H9 (cell line): ENCODE measurements around the gene PAK5. TPM values are rescaled to one million over a fixed set of nuclear protein-coding genes. Genes with fewer than 3 reads are reported as not detected.

Experiments
- DNase-seq: peaks from one replicate; pipeline ENCODE4 v3.0.0-alpha.2; 2017
- H2AFZ ChIP-seq: one replicate; pipeline ENCODE4 v1.6.1; 2013; ENCODE audit warnings: mild to moderate bottlenecking, low read length, control low read depth, moderate library complexity
- H2AK5ac ChIP-seq: 2 replicates; pipeline ENCODE4 v1.6.1; 2013; ENCODE audit warnings: low read length, control low read depth, mixed read lengths; ENCODE audit not compliant: insufficient read length
- H2BK120ac ChIP-seq: one replicate; pipeline ENCODE4 v1.6.1; 2013; ENCODE audit warnings: low read depth, mild to moderate bottlenecking, low read length, control low read depth, inconsistent platforms; ENCODE audit not compliant: poor library complexity, severe bottlenecking
- H2BK12ac ChIP-seq: 2 replicates; pipeline ENCODE4 v1.6.1; 2013; ENCODE audit warnings: low read length, control low read depth, mixed read lengths, low read depth; ENCODE audit not compliant: insufficient read length
- H2BK15ac ChIP-seq: 2 replicates; pipeline ENCODE4 v1.6.1; 2013; ENCODE audit warnings: low read depth, low read length, control low read depth
- H2BK20ac ChIP-seq: one replicate; pipeline ENCODE4 v1.6.1; 2013; ENCODE audit warnings: low read depth, mild to moderate bottlenecking, low read length, control low read depth, inconsistent platforms; ENCODE audit not compliant: poor library complexity, severe bottlenecking
- H2BK5ac ChIP-seq: 2 replicates; pipeline ENCODE4 v1.6.1; 2013; ENCODE audit warnings: low read length, control low read depth, mixed read lengths; ENCODE audit not compliant: insufficient read length
- H3K14ac ChIP-seq: 2 replicates; pipeline ENCODE4 v1.6.1; 2013; ENCODE audit warnings: low read length, control low read depth; ENCODE audit not compliant: insufficient read depth
- H3K18ac ChIP-seq: 2 replicates; pipeline ENCODE4 v1.6.1; 2013; ENCODE audit warnings: low read depth, mild to moderate bottlenecking, mixed read lengths, low read length, control low read depth; ENCODE audit not compliant: insufficient read length
- H3K23ac ChIP-seq: 2 replicates; pipeline ENCODE4 v1.6.1; 2013; ENCODE audit warnings: low read length, control low read depth, mixed read lengths, low read depth; ENCODE audit not compliant: insufficient read length
- H3K23me2 ChIP-seq: 2 replicates; pipeline ENCODE4 v1.6.1; 2013; ENCODE audit warnings: low read depth, mild to moderate bottlenecking, mixed read lengths, low read length, control low read depth; ENCODE audit not compliant: insufficient read length, poor library complexity, severe bottlenecking
- H3K27ac ChIP-seq: 2 replicates; pipeline ENCODE4 v1.5.1; 2013; ENCODE audit warnings: low read length, control low read depth, mixed read lengths, low read depth; ENCODE audit not compliant: insufficient read length
- H3K27me3 ChIP-seq: 2 replicates; pipeline ENCODE4 v1.6.1; 2013; ENCODE audit warnings: low read length, control low read depth, inconsistent platforms; ENCODE audit not compliant: insufficient read depth
- H3K4ac ChIP-seq: 2 replicates; pipeline ENCODE4 v1.6.1; 2013; ENCODE audit warnings: low read depth, mild to moderate bottlenecking, control low read depth, inconsistent platforms, low read length, moderate library complexity
- H3K4me1 ChIP-seq: 2 replicates; pipeline ENCODE4 v1.6.1; 2013; ENCODE audit warnings: low read length, control low read depth, inconsistent platforms; ENCODE audit not compliant: insufficient read depth
- H3K4me2 ChIP-seq: 2 replicates; pipeline ENCODE4 v1.6.1; 2013; ENCODE audit warnings: low read length, control low read depth, mixed read lengths; ENCODE audit not compliant: insufficient read length, insufficient read depth
- H3K56ac ChIP-seq: 2 replicates; pipeline ENCODE4 v1.6.1; 2013; ENCODE audit warnings: low read depth, mild to moderate bottlenecking, mixed read lengths, low read length, control low read depth; ENCODE audit not compliant: insufficient read length
- H3K79me1 ChIP-seq: 2 replicates; pipeline ENCODE4 v1.6.1; 2013; ENCODE audit warnings: low read depth, mild to moderate bottlenecking, moderate library complexity, low read length, control low read depth, inconsistent platforms; ENCODE audit not compliant: insufficient read depth, poor library complexity, severe bottlenecking
- H3K79me2 ChIP-seq: 2 replicates; pipeline ENCODE4 v1.6.1; 2013; ENCODE audit warnings: low read length, control low read depth, inconsistent platforms; ENCODE audit not compliant: insufficient read depth
- H3K9ac ChIP-seq: 2 replicates; pipeline ENCODE4 v1.6.1; 2013; ENCODE audit warnings: low read length, control low read depth, mixed read lengths; ENCODE audit not compliant: insufficient read length; ENCODE audit errors: extremely low read depth
- H3K9me3 ChIP-seq: one replicate; pipeline ENCODE4 v1.6.1; 2013; ENCODE audit warnings: low read depth, low read length, inconsistent platforms; ENCODE audit not compliant: control insufficient read depth
- H3T11ph ChIP-seq: one replicate; pipeline ENCODE4 v1.6.1; 2013; ENCODE audit warnings: mild to moderate bottlenecking, low read length, control low read depth, inconsistent platforms
- H4K20me1 ChIP-seq: one replicate; pipeline ENCODE4 v1.6.1; 2013; ENCODE audit not compliant: control insufficient read depth, insufficient read length, insufficient read depth
- H4K5ac ChIP-seq: 2 replicates; pipeline ENCODE4 v1.6.1; 2013; ENCODE audit warnings: low read depth, mild to moderate bottlenecking, mixed read lengths, low read length, control low read depth; ENCODE audit not compliant: insufficient read length
- H4K8ac ChIP-seq: replicated peaks from 2 replicates; pipeline ENCODE4 v1.6.1; 2013; ENCODE audit warnings: low read length, control low read depth, mixed read lengths, low read depth; ENCODE audit not compliant: insufficient read length
- H4K91ac ChIP-seq: 2 replicates; pipeline ENCODE4 v1.6.1; 2013; ENCODE audit warnings: low read depth, mild to moderate bottlenecking, moderate library complexity, mixed read lengths, low read length, control low read depth; ENCODE audit not compliant: insufficient read length
- H3K27ac Mint-ChIP-seq, 3 experiments: 2 replicates in 2 of 3; 3 replicates in 1 of 3; pipeline ENCODE4 v1.8.0; 2020 to 2021; ENCODE audit warnings: mixed read lengths in 3 of 3, mild to moderate bottlenecking in 1 of 3, moderate library complexity in 1 of 3
- H3K27me3 Mint-ChIP-seq: 2 replicates; pipeline ENCODE4 v1.8.0; 2021; ENCODE audit warnings: low read depth, mild to moderate bottlenecking, moderate library complexity, mixed read lengths
- H3K36me3 Mint-ChIP-seq, 3 experiments: 2 replicates in 2 of 3; 3 replicates in 1 of 3; pipeline ENCODE4 v1.8.0; 2020 to 2021; ENCODE audit warnings: low read depth in 3 of 3, mixed read lengths in 3 of 3; ENCODE audit not compliant: insufficient read depth in 1 of 3
- H3K4me1 Mint-ChIP-seq, 2 experiments: 2 replicates each; pipeline ENCODE4 v1.8.0; 2020; ENCODE audit warnings: mixed read lengths in 2 of 2
- H3K4me3 Mint-ChIP-seq, 2 experiments: 2 replicates in 1 of 2; 3 replicates in 1 of 2; pipeline ENCODE4 v1.8.0; 2020 to 2021; ENCODE audit warnings: mild to moderate bottlenecking in 2 of 2, mixed read lengths in 2 of 2, moderate library complexity in 1 of 2
- H3K9me3 Mint-ChIP-seq, 2 experiments: 2 replicates in 1 of 2; 3 replicates in 1 of 2; pipeline ENCODE4 v1.8.0; 2020; ENCODE audit warnings: mild to moderate bottlenecking in 2 of 2, mixed read lengths in 2 of 2, moderate library complexity in 1 of 2
- WGBS: extraction: QIAGEN DNeasy Blood & Tissue Kit; methylation state at CpG from one replicate; pipeline ENCODE4 v1.1.7; 2013; ENCODE audit warnings: missing lambda C conversion rate, low lambda C conversion rate, mixed read lengths; ENCODE audit not compliant: insufficient read length; ENCODE audit errors: extremely low coverage; 5-methylcytosine and 5-hydroxymethylcytosine counted together
- total RNA-seq: library from RNA; stranded (reverse); gene quantifications from 2 replicates; pipeline ENCODE4 v1.2.1, GENCODE V29; 2021
- TF ChIP-seq, protein P1 (sequence below): fragments of 200-600 bp; sonication (generic); conservative IDR thresholded peaks from 3 replicates; pipeline ENCODE4 v1.8.0; 2021; ENCODE audit warnings: antibody characterized with exemption, mild to moderate bottlenecking

The PAK5 gene
- total RNA-seq, 1 experiment from 2014 or later: 0.20 TPM

DNA sequence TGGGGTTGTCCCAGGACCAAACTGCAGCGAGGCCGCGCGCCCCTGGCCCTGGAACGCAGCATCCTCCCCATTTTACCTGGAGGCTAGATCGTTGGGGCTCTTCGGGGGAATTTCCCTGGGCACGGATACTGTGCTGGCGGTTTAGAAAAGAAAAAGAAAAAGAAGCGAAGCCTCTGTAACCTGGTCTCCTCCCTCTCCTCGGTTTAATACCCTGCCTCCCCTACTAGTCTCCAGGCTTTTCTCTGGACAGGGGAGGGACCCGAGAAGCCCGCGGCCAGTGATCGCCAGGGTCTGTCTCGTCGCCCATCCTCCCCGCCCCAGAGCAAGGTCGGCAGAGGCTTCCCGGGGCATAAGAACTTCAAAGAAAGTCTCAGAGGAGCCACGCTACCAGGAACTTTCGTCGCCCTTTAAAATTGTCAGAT is 330.6 kb downstream of the PAK5 start:
- Histone ChIP-seq H3K14ac (no peak overlapping the region; the same call in 1 of the 2 replicates), H2AK5ac (no peak overlapping the region), H3K27ac (no peak overlapping the region), H4K91ac (no peak overlapping the region), H2BK120ac (no peak overlapping the region), H3K9ac (no peak overlapping the region), H3K4me1 (no peaks in the 10 kb centered on the region; the same call in 1 of the 2 replicates), H3K4me2 (peak overlapping the region; percentile 36), H2BK5ac (no peak overlapping the region), H3K4ac (no peak overlapping the region), H3K79me2 (no peaks in the 10 kb centered on the region), H4K5ac (no peak overlapping the region), H3K18ac (no peak overlapping the region), H4K8ac (no peak overlapping the region), H2BK12ac (no peak overlapping the region), H4K20me1 (no peaks in the 10 kb centered on the region), H2BK20ac (no peak overlapping the region), H3K23me2 (peaks cover 3% of the 10 kb centered on the region), H3K27me3 (peaks cover 49% of the 10 kb centered on the region; the same call in 1 of the 2 replicates), H3K23ac (no peak overlapping the region), H2BK15ac (no peak overlapping the region; the same call in 1 of the 2 replicates), H2AFZ (no peak overlapping the region), H3T11ph (no peak overlapping the region), H3K9me3 (no peaks in the 10 kb centered on the region), H3K79me1 (no peaks in the 10 kb centered on the region), H3K56ac (no peak overlapping the region)
- Mint-ChIP-seq H3K27me3 (peaks cover 98% of the 10 kb centered on the region), H3K9me3 (peaks cover 1 to 4% of the 10 kb centered on the region in 2 experiments; a peak in 1 of 5 replicates), H3K27ac (no peak overlapping the region), H3K4me3 (peak overlapping the region in 1 of 2 experiments; percentile 68; a peak in 4 of 5 replicates), H3K36me3 (no peaks in the 10 kb centered on the region), H3K4me1 (peaks cover 17 to 24% of the 10 kb centered on the region in 2 experiments)
- no peak for DNase-seq
- TF ChIP-seq, protein P1, sequence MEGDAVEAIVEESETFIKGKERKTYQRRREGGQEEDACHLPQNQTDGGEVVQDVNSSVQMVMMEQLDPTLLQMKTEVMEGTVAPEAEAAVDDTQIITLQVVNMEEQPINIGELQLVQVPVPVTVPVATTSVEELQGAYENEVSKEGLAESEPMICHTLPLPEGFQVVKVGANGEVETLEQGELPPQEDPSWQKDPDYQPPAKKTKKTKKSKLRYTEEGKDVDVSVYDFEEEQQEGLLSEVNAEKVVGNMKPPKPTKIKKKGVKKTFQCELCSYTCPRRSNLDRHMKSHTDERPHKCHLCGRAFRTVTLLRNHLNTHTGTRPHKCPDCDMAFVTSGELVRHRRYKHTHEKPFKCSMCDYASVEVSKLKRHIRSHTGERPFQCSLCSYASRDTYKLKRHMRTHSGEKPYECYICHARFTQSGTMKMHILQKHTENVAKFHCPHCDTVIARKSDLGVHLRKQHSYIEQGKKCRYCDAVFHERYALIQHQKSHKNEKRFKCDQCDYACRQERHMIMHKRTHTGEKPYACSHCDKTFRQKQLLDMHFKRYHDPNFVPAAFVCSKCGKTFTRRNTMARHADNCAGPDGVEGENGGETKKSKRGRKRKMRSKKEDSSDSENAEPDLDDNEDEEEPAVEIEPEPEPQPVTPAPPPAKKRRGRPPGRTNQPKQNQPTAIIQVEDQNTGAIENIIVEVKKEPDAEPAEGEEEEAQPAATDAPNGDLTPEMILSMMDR: no peak
- no CpG with 5 or more reads among the region's 23 CpGs for WGBS
